Right atrium auricular region (tissue), 2 donors: ENCODE measurements around the gene IFI35. TPM values are rescaled to one million over a fixed set of nuclear protein-coding genes. Genes with fewer than 3 reads are reported as not detected.
"Not testable (repeated sequence)": the region's sequence is repeated elsewhere in the genome, so short reads cannot be mapped to it uniquely, and the experiment has no call there.

Experiments
- DNase-seq: peaks from one replicate; pipeline ENCODE4 v3.0.0-alpha.2; 2019; ENCODE audit warnings: low spot score
- H3K27ac ChIP-seq, 2 donors: fragments of 200-600 bp; sonication (generic); 1 replicate in 1 of 2; 2 replicates in 1 of 2; pipeline ENCODE4 v1.5.1; 2016 to 2019
- H3K27me3 ChIP-seq, 2 donors: fragments of 200-600 bp; sonication (generic); one replicate each; pipeline versions ENCODE4 v1.5.1 to v1.6.0; 2017 to 2019
- H3K36me3 ChIP-seq: fragments of 200-600 bp; sonication (generic); one replicate; pipeline ENCODE4 v1.5.1; 2016
- H3K4me1 ChIP-seq, 2 donors: fragments of 200-600 bp; sonication (generic); one replicate each; pipeline versions ENCODE4 v1.5.1 to v1.6.0; 2017 to 2019
- H3K4me3 ChIP-seq, 2 donors: fragments of 200-600 bp; sonication (generic); 1 replicate in 1 of 2; 2 replicates in 1 of 2; pipeline ENCODE4 v1.5.1; 2017 to 2019; ENCODE audit warnings: mild to moderate bottlenecking in 1 of 2, moderate library complexity in 1 of 2
- H3K9me3 ChIP-seq, 2 donors: fragments of 200-600 bp; sonication (generic); one replicate each; pipeline ENCODE4 v1.5.1; 2019
- total RNA-seq, 2 donors: library from RNA; depleted of rRNA; stranded (reverse); fragments of >200 nt; gene quantifications; one replicate each; pipeline ENCODE4 v1.1.0, GENCODE V29; 2016
- TF ChIP-seq, protein P1 (sequence below), 2 donors: fragments of 200-600 bp; sonication (generic); IDR thresholded peaks; one replicate each; pipeline ENCODE4 v1.5.1; 2019; ENCODE audit warnings: antibody characterized with exemption in 2 of 2

Gene IFI35
- total RNA-seq, 2 donors from 2014 or later, result 11.4 to 19.0 TPM

- no peak overlapping the region for H3K27ac ChIP-seq
- no peaks in the 10 kb centered on the region for H3K9me3 ChIP-seq
- no peaks in the 10 kb centered on the region for H3K27me3 ChIP-seq
- H3K4me3 ChIP-seq, result no peak overlapping the region
- no peaks in the 10 kb centered on the region for H3K36me3 ChIP-seq
- no peaks in the 10 kb centered on the region for H3K4me1 ChIP-seq
- DNase-seq, result no peak
- TF ChIP-seq, protein P1, sequence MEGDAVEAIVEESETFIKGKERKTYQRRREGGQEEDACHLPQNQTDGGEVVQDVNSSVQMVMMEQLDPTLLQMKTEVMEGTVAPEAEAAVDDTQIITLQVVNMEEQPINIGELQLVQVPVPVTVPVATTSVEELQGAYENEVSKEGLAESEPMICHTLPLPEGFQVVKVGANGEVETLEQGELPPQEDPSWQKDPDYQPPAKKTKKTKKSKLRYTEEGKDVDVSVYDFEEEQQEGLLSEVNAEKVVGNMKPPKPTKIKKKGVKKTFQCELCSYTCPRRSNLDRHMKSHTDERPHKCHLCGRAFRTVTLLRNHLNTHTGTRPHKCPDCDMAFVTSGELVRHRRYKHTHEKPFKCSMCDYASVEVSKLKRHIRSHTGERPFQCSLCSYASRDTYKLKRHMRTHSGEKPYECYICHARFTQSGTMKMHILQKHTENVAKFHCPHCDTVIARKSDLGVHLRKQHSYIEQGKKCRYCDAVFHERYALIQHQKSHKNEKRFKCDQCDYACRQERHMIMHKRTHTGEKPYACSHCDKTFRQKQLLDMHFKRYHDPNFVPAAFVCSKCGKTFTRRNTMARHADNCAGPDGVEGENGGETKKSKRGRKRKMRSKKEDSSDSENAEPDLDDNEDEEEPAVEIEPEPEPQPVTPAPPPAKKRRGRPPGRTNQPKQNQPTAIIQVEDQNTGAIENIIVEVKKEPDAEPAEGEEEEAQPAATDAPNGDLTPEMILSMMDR (IDR thresholded peaks at IDR 0.05), result no peak
These were observed 34.1 kb downstream of the IFI35 start for GRCh38 chr17:43040655-43041054.

DNA sequence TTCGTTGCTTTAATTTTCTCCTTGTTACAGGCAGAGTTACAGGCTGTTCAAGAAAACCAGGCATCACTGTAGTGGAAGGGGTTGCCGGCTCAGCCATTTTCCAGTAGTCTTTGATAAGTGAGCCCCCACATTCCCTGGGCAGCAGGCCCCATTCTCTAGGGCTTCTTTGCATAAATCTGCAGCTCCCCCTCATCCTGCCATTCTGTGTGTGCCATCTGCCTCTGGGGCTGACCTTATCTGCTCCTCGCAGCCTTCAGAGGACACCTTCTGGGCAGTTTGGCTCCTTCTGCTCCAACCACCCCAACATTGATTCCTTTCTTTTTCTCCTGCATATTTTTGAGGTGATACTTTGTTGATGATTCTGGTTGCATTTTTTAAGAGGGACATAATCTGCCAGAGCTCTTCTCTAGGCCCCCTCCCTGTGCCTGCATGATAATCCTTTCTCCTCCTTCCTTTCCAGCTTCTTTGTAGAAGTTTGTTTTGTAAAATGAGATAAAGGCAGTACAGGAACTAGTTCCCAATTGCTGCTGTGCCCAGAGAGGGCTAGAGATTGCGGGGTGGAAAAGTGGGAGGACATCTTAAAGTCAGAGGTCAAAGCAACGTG, 35.5 kb downstream of the IFI35 start:
- no peak overlapping the region for H3K4me3 ChIP-seq
- no peaks in the 10 kb centered on the region for H3K27me3 ChIP-seq
- no peak overlapping the region for H3K27ac ChIP-seq
- H3K36me3 ChIP-seq, result no peaks in the 10 kb centered on the region
- no peak for DNase-seq
- TF ChIP-seq, protein P1 (IDR thresholded peaks at IDR 0.05), result no peak
- H3K4me1 ChIP-seq, result no peaks in the 10 kb centered on the region
- no peaks in the 10 kb centered on the region for H3K9me3 ChIP-seq

- TF ChIP-seq, protein P1 (IDR thresholded peaks at IDR 0.05), result no peak
- no peaks in the 10 kb centered on the region for H3K4me1 ChIP-seq
- DNase-seq, result no peak
- no peaks in the 10 kb centered on the region for H3K36me3 ChIP-seq
- no peak overlapping the region for H3K4me3 ChIP-seq
- H3K27me3 ChIP-seq, result no peaks in the 10 kb centered on the region
- H3K27ac ChIP-seq, result no peak overlapping the region
- no peaks in the 10 kb centered on the region for H3K9me3 ChIP-seq
These were observed 36.7 kb downstream of the IFI35 start for GRCh38 chr17:43043307-43043706.

GRCh38 chr17:43044024-43044423, 37.4 kb downstream of the IFI35 start:
- Histone ChIP-seq H3K36me3 (no peaks in the 10 kb centered on the region), H3K4me3 (no peak overlapping the region), H3K27me3 (no peaks in the 10 kb centered on the region), H3K9me3 (no peaks in the 10 kb centered on the region), H3K4me1 (no peaks in the 10 kb centered on the region), H3K27ac (no peak overlapping the region)
- no peak for DNase-seq
- TF ChIP-seq, protein P1 (IDR thresholded peaks at IDR 0.05), result no peak

GRCh38 chr17:43051969-43052368, 45.4 kb downstream of the IFI35 start:
- TF ChIP-seq, protein P1 (IDR thresholded peaks at IDR 0.05), result no peak
- Histone ChIP-seq H3K27me3 (no peaks in the 10 kb centered on the region), H3K9me3 (no peaks in the 10 kb centered on the region), H3K36me3 (no peaks in the 10 kb centered on the region), H3K27ac (no peak overlapping the region), H3K4me1 (no peaks in the 10 kb centered on the region), H3K4me3 (no peak overlapping the region)
- DNase-seq, result no peak

DNA sequence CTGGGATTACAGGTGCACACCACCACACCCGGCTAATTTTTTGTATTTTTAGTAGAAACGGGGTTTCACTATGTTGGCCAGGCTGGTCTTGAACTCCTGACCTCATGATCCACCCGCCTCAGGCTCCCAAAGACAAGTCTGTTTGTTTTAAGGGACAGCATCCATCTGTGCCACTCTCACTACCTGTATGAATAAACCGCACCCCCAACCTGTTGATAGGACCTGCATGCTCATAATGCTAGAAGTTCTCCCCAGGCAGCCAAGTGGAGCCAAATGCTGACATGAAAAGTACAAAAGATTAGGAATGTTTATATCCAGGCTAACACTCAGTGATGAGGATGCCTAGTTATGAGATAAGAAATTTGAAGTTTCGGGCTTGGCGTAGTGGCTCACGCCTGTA, 46.4 kb downstream of the IFI35 start:
- H3K27ac ChIP-seq, H3K27me3 ChIP-seq, DNase-seq, H3K36me3 ChIP-seq, H3K4me1 ChIP-seq, H3K4me3 ChIP-seq, H3K9me3 ChIP-seq: not testable (repeated sequence)
